ENCODE measurements around the gene INKA2. TPM values are rescaled to one million over a fixed set of nuclear protein-coding genes. Genes with fewer than 3 reads are reported as not detected.

The INKA2 gene
- polyA plus RNA-seq, 1 donor from 2014 or later: 0.77 TPM

GRCh38 chr1:111706921-111707320 is 32.3 kb downstream of the INKA2 start:
- H4K20me1 ChIP-seq (ENCODE audit: insufficient read depth): no peaks in the 10 kb centered on the region
- no peak overlapping the region for H3K4me2 ChIP-seq (ENCODE audit: low read length)
- H3K36me3 ChIP-seq (ENCODE audit: insufficient read depth, low read length): no peaks in the 10 kb centered on the region
- no peak overlapping the region for H3K9ac ChIP-seq (ENCODE audit: low read length)
- no peak overlapping the region for H3K4me3 ChIP-seq (ENCODE audit: low read length)
- H3F3A ChIP-seq (ENCODE audit: insufficient read depth, low read length, poor library complexity, severe bottlenecking): no peaks in the 10 kb centered on the region
- no peak for TF ChIP-seq SMC3 (conservative IDR thresholded peaks at IDR 0.05; ENCODE audit: poor library complexity)
- TF ChIP-seq, protein P1, sequence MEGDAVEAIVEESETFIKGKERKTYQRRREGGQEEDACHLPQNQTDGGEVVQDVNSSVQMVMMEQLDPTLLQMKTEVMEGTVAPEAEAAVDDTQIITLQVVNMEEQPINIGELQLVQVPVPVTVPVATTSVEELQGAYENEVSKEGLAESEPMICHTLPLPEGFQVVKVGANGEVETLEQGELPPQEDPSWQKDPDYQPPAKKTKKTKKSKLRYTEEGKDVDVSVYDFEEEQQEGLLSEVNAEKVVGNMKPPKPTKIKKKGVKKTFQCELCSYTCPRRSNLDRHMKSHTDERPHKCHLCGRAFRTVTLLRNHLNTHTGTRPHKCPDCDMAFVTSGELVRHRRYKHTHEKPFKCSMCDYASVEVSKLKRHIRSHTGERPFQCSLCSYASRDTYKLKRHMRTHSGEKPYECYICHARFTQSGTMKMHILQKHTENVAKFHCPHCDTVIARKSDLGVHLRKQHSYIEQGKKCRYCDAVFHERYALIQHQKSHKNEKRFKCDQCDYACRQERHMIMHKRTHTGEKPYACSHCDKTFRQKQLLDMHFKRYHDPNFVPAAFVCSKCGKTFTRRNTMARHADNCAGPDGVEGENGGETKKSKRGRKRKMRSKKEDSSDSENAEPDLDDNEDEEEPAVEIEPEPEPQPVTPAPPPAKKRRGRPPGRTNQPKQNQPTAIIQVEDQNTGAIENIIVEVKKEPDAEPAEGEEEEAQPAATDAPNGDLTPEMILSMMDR (IDR thresholded peaks at IDR 0.05; ENCODE audit: poor library complexity, severe bottlenecking): no peak
- no peak for TF ChIP-seq POLR2AphosphoS5 (IDR thresholded peaks at IDR 0.05)
- no peak for TF ChIP-seq RAD21 (conservative IDR thresholded peaks at IDR 0.05)
- no peak for TF ChIP-seq REST (IDR thresholded peaks at IDR 0.05; ENCODE audit: borderline replicate concordance)
- no peak for TF ChIP-seq EZH2 (IDR thresholded peaks at IDR 0.05; ENCODE audit: borderline replicate concordance, insufficient read depth, low read length, poor library complexity, severe bottlenecking)
- TF ChIP-seq EP300 (conservative IDR thresholded peaks at IDR 0.05; ENCODE audit: poor library complexity, severe bottlenecking): no peak
- TF ChIP-seq MXI1 (conservative IDR thresholded peaks at IDR 0.05; ENCODE audit: poor library complexity, severe bottlenecking): no peak
- no peak for TF ChIP-seq TAF1 (IDR thresholded peaks at IDR 0.05; ENCODE audit: low read depth)
- H3K27me3 ChIP-seq (ENCODE audit: insufficient read depth, low read depth, low read length): no peaks in the 10 kb centered on the region
- no peaks in the 10 kb centered on the region for H3K79me2 ChIP-seq (replicated peaks; ENCODE audit: insufficient read depth, low read length)
- H3K9me3 ChIP-seq (ENCODE audit: low read length): no peaks in the 10 kb centered on the region
- no peak overlapping the region for H3K27ac ChIP-seq (ENCODE audit: low read length)
- no peaks in the 10 kb centered on the region for H3K9me2 ChIP-seq (ENCODE audit: insufficient read depth, low read length)
- no peak overlapping the region for H2AFZ ChIP-seq (ENCODE audit: low read depth, low read length)

- H3K79me2 ChIP-seq (replicated peaks; ENCODE audit: insufficient read depth, low read length): no peaks in the 10 kb centered on the region
- H3K4me3 ChIP-seq (ENCODE audit: low read length): no peak overlapping the region
- no peaks in the 10 kb centered on the region for H4K20me1 ChIP-seq (ENCODE audit: insufficient read depth)
- H3K27me3 ChIP-seq (ENCODE audit: insufficient read depth, low read depth, low read length): no peaks in the 10 kb centered on the region
- no peak overlapping the region for H3K27ac ChIP-seq (ENCODE audit: low read length)
- H3K9ac ChIP-seq (ENCODE audit: low read length): no peak overlapping the region
- H2AFZ ChIP-seq (ENCODE audit: low read depth, low read length): no peak overlapping the region
- H3K36me3 ChIP-seq (ENCODE audit: insufficient read depth, low read length): no peaks in the 10 kb centered on the region
- no peak overlapping the region for H3K4me2 ChIP-seq (ENCODE audit: low read length)
- no peaks in the 10 kb centered on the region for H3K9me3 ChIP-seq (ENCODE audit: low read length)
- H3K9me2 ChIP-seq (ENCODE audit: insufficient read depth, low read length): no peaks in the 10 kb centered on the region
- no peaks in the 10 kb centered on the region for H3F3A ChIP-seq (ENCODE audit: insufficient read depth, low read length, poor library complexity, severe bottlenecking)
- TF ChIP-seq MXI1 (conservative IDR thresholded peaks at IDR 0.05; ENCODE audit: poor library complexity, severe bottlenecking) (no peak), EZH2 (IDR thresholded peaks at IDR 0.05; ENCODE audit: borderline replicate concordance, insufficient read depth, low read length, poor library complexity, severe bottlenecking) (no peak), POLR2AphosphoS5 (IDR thresholded peaks at IDR 0.05) (no peak), REST (IDR thresholded peaks at IDR 0.05; ENCODE audit: borderline replicate concordance) (no peak), RAD21 (conservative IDR thresholded peaks at IDR 0.05) (no peak), SMC3 (conservative IDR thresholded peaks at IDR 0.05; ENCODE audit: poor library complexity) (no peak), TAF1 (IDR thresholded peaks at IDR 0.05; ENCODE audit: low read depth) (no peak), EP300 (conservative IDR thresholded peaks at IDR 0.05; ENCODE audit: poor library complexity, severe bottlenecking) (no peak)
- TF ChIP-seq, protein P1 (IDR thresholded peaks at IDR 0.05; ENCODE audit: poor library complexity, severe bottlenecking): no peak
Measured at GRCh38 chr1:111705841-111706240, 33.4 kb downstream of the INKA2 start.

All from neural cell (in vitro differentiated cells).